ENCODE measurements around the gene MVB12B. TPM values are rescaled to one million over a fixed set of nuclear protein-coding genes. Genes with fewer than 3 reads are reported as not detected.

The MVB12B gene
- total RNA-seq, 1 experiment from 2014 or later: 5.8 TPM

GRCh38 chr9:126533926-126534310, 207.3 kb downstream of the MVB12B start:
- Histone ChIP-seq H4K20me1 (ENCODE audit: control insufficient read depth, insufficient read depth, insufficient read length) (no peaks in the 10 kb centered on the region), H3K18ac (ENCODE audit: insufficient read length, low read depth, low read length) (no peak overlapping the region), H2AFZ (ENCODE audit: low read length) (no peak overlapping the region), H3K23ac (ENCODE audit: insufficient read length, low read depth, low read length) (no peak overlapping the region), H4K8ac (replicated peaks; ENCODE audit: insufficient read length, low read depth, low read length) (no peak overlapping the region), H3T11ph (ENCODE audit: low read length) (no peak overlapping the region), H2BK5ac (ENCODE audit: insufficient read length, low read length) (no peak overlapping the region), H3K79me1 (ENCODE audit: insufficient read depth, low read depth, low read length, poor library complexity, severe bottlenecking) (no peaks in the 10 kb centered on the region), H4K5ac (ENCODE audit: insufficient read length, low read depth, low read length) (no peak overlapping the region), H3K4me2 (ENCODE audit: insufficient read depth, insufficient read length, low read length) (no peak overlapping the region), H3K27me3 (ENCODE audit: insufficient read depth, low read length) (no peaks in the 10 kb centered on the region; the same call in 1 of the 2 replicates), H3K23me2 (ENCODE audit: insufficient read length, low read depth, low read length, poor library complexity, severe bottlenecking) (no peaks in the 10 kb centered on the region), H3K4me1 (ENCODE audit: insufficient read depth, low read length) (peaks cover 3% of the 10 kb centered on the region; the same call in 1 of the 2 replicates), H3K4ac (ENCODE audit: low read depth, low read length) (no peak overlapping the region), H3K56ac (ENCODE audit: insufficient read length, low read depth, low read length) (no peak overlapping the region), H3K14ac (ENCODE audit: insufficient read depth, low read length) (no peak overlapping the region; the same call in 1 of the 2 replicates), H2AK5ac (ENCODE audit: insufficient read length, low read length) (no peak overlapping the region), H2BK120ac (ENCODE audit: low read depth, low read length, poor library complexity, severe bottlenecking) (no peak overlapping the region), H3K9ac (ENCODE audit: extremely low read depth, insufficient read length, low read length) (no peak overlapping the region), H3K27ac (ENCODE audit: insufficient read length, low read depth, low read length) (no peak overlapping the region), H2BK12ac (ENCODE audit: insufficient read length, low read depth, low read length) (no peak overlapping the region), H4K91ac (ENCODE audit: insufficient read length, low read depth, low read length) (no peak overlapping the region), H2BK20ac (ENCODE audit: low read depth, low read length, poor library complexity, severe bottlenecking) (no peak overlapping the region), H3K79me2 (ENCODE audit: insufficient read depth, low read length) (no peaks in the 10 kb centered on the region), H2BK15ac (ENCODE audit: low read depth, low read length) (no peak overlapping the region), H3K9me3 (ENCODE audit: control insufficient read depth, low read depth, low read length) (no peaks in the 10 kb centered on the region)
- Mint-ChIP-seq H3K27me3 (ENCODE audit: low read depth) (peaks cover 30% of the 10 kb centered on the region), H3K4me3 (no peak overlapping the region; a peak in 1 of 5 replicates), H3K27ac (no peak overlapping the region), H3K9me3 (no peaks in the 10 kb centered on the region; a peak in 1 of 5 replicates), H3K36me3 (ENCODE audit: insufficient read depth in 1 of 3, low read depth in 3 of 3) (no peaks in the 10 kb centered on the region), H3K4me1 (peaks cover 58 to 75% of the 10 kb centered on the region in 2 experiments)
- no peak for TF ChIP-seq CTCF (conservative IDR thresholded peaks at IDR 0.05)
- no CpG with 5 or more reads among the region's 15 CpGs for WGBS (ENCODE audit: extremely low coverage, insufficient read length, low lambda C conversion rate)
- DNase-seq: no peak
